Stimulated activated memory B cell treated with anti-CD40 and anti-IgM and Interleukin-4, amounts not matched to agents 10 μg/mL and 1 μg/mL and 100 μg/mL, for 72 hours (primary cell): ENCODE data around the gene RTN4RL2.
"Not testable (repeated sequence)": the region's sequence is repeated elsewhere in the genome, so short reads cannot be mapped to it uniquely, and the experiment has no call there.

Source experiments
- ATAC-seq: fragments of 150-1000 bp; cut with Tn5 transposase; 2 replicates; pipeline ENCODE4 v1.10.0; 2021
- H3K27ac Mint-ChIP-seq: one replicate; pipeline ENCODE4 v1.8.0; 2022; ENCODE audit warnings: mild to moderate bottlenecking, mixed read lengths
- H3K27me3 Mint-ChIP-seq: one replicate; pipeline ENCODE4 v1.8.0; 2022; ENCODE audit warnings: mixed read lengths
- H3K36me3 Mint-ChIP-seq: one replicate; pipeline ENCODE4 v1.8.0; 2022; ENCODE audit warnings: mixed read lengths
- H3K4me1 Mint-ChIP-seq: one replicate; pipeline ENCODE4 v1.8.0; 2022; ENCODE audit warnings: mixed read lengths
- H3K4me3 Mint-ChIP-seq: one replicate; pipeline ENCODE4 v1.8.0; 2022; ENCODE audit warnings: mild to moderate bottlenecking, moderate library complexity, mixed read lengths
- H3K9me3 Mint-ChIP-seq: one replicate; pipeline ENCODE4 v1.8.0; 2022; ENCODE audit warnings: mixed read lengths

Gene RTN4RL2

DNA sequence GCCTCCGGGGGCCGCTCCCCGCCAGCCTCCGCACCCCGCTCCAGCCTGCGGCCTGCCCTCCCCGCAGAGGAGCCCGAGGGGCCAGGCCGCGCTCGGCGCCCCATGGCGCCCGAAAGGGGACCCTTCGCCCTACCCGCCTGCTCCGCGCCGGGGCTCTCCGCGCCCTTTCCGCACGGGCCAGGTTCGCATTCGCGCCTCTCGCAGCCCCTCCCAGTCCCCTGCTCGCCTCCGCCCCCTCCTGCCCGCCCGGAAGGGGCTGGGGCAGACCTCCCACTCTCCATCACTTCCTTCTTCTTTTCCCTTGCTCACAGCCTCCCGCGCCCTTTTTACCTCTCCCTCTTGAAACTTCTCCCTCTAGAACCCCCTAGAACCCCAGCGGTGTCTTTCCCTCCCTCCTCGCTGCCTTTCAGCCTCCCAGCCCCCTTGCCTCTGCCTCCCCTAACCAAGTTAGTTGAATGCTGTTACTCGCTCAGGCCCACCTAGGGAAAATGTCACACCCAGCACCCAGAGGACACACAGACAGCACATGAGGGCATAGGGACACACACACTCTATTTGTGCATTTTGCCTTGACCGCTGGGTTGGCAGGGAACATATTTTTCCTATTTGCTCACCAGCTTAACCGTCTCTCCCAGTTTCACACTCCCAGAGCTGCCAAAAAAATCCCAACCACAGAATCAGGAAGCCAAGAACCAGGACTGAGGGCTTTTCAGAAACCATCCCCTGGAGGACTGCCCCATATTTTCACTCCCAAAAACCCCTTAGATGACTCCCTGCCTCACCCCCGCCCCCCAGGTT lies 33.2 kb upstream of the RTN4RL2 start, which contains the start of gene SLC43A3:
TSS of gene SLC43A3 (minus strand) at position 193 of the 798 bp plus-strand sequence. CDS start 949 bp downstream, outside the sequence.
- Mint-ChIP-seq H3K27ac (peak within 1 kb of the TSS; percentile 91), H3K9me3 (no peaks in the 10 kb centered on the region), H3K4me1 (peaks cover 57% of the 10 kb centered on the region), H3K36me3 (peaks cover 28% of the 10 kb centered on the region), H3K27me3 (no peaks in the 10 kb centered on the region), H3K4me3 (peak within 1 kb of the TSS; percentile 93)
- peak; percentile 82 for ATAC-seq

DNA sequence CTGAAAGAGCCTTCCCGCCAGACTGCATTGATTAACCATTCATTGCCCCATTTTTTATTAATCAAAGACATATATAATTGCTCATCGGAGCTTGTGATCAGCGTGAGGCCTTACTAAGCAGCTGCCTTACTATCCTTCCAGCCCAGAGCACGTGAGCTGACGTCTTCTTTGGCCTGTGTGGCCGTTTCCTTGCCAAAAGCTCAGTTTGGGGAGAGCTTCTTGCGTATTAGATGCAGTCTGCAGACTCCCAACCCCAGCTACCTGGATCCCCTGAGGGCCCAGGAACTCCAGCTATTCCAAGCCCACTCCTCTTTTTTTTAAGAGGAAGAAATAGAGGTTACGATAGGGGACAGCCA lies 32.6 kb upstream of the RTN4RL2 start:
- H3K4me1 Mint-ChIP-seq: peaks cover 60% of the 10 kb centered on the region
- peak overlapping the region; percentile 91 for H3K27ac Mint-ChIP-seq
- ATAC-seq: no peak
- H3K4me3 Mint-ChIP-seq: peak overlapping the region; percentile 93
- H3K9me3 Mint-ChIP-seq: no peaks in the 10 kb centered on the region
- H3K27me3 Mint-ChIP-seq: no peaks in the 10 kb centered on the region
- H3K36me3 Mint-ChIP-seq: peaks cover 23% of the 10 kb centered on the region

DNA sequence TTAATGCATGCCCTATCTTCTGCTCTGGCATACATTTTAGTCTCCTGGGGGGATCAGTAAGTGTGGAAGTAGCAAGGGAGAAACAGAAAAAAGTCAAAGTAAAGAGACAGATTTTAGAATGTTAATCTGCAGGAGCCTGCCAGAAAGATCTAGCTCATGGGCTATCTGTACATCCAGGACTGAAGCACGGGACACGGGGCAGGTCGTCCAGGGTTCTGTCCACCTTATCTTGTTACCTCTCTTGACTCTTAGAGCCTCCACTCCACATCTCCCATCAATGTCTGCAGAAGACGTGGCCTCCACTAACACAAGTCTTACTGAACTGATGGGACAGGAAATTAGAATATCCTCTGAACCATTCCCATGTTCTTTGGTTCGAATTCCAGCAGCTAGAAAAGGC lies 31.7 kb upstream of the RTN4RL2 start:
- no peak overlapping the region for H3K27ac Mint-ChIP-seq

DNA sequence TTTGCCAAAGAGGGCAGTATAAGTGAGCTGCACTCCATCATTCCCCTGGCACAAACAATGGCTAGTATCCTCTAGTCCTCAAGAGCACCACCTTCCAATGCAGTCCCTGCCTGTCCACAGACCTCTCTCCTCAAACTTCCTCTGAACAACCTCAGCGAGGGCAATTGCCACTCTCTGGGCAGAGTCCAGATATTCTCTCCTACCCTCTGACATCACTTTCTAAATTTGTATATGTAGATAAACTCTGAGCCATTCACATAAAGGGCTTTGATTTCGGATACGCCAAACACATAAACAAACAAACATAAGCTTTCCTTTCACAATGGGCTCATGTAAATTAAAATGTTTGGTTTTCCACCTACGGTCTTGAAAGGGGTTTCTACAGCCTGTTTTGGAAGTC lies 30.4 kb upstream of the RTN4RL2 start:
- no peak overlapping the region for H3K4me3 Mint-ChIP-seq
- H3K9me3 Mint-ChIP-seq: no peaks in the 10 kb centered on the region
- H3K4me1 Mint-ChIP-seq: peaks cover 38% of the 10 kb centered on the region
- no peak for ATAC-seq
- H3K27me3 Mint-ChIP-seq: no peaks in the 10 kb centered on the region
- H3K36me3 Mint-ChIP-seq: peaks cover 2% of the 10 kb centered on the region
- no peak overlapping the region for H3K27ac Mint-ChIP-seq

More for the DNA sequence above, 31.7 kb upstream of the RTN4RL2 start:
- Mint-ChIP-seq H3K4me1 (peaks cover 51% of the 10 kb centered on the region), H3K9me3 (no peaks in the 10 kb centered on the region), H3K4me3 (no peak overlapping the region), H3K27me3 (no peaks in the 10 kb centered on the region), H3K36me3 (peaks cover 13% of the 10 kb centered on the region)
- ATAC-seq: no peak

DNA sequence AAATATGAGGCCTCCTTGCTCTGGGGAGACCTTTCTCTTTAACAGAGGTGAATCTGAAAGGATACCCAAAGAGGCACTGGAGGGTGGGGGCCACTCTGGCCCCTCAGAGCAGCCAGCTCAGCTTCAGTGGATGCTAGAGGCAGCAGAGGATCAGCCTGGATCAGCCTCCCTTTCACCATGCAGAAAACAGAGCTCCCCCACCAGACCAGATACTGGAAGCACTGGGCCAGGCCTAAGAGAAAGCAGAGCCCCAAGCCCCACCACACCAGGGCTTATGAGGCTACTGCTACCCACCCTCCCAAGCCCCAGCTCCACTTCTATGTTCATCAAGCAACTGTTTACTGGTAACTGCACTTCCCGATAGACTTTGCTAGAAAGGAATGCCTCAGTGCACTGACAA lies 29.4 kb upstream of the RTN4RL2 start:
- Mint-ChIP-seq H3K27ac (no peak overlapping the region), H3K27me3 (no peaks in the 10 kb centered on the region)

DNA sequence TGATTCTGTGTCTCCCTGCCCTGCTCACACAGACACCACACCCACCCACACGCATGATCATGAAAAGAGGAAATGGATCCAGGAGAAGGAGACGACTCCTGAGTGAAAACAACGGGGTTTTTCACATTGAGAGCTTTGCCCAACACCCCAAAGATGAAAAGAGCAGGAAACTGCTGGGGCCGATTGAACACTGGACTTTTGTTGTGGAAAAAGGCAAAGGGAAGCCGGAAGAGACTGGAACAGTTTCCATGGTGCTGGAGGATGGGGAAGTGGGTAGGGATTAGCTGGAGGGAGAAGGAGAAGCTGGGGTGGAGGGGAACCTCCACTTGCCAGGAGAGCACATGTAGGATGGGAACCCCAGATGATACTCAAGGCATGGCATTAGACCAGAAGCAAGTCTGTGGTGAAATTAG lies 28.2 kb upstream of the RTN4RL2 start:
- Mint-ChIP-seq H3K9me3 (no peaks in the 10 kb centered on the region), H3K36me3 (no peaks in the 10 kb centered on the region), H3K27ac (no peak overlapping the region), H3K4me1 (peaks cover 18% of the 10 kb centered on the region), H3K4me3 (no peak overlapping the region), H3K27me3 (no peaks in the 10 kb centered on the region)
- ATAC-seq: peak; percentile 13

More for the DNA sequence above, 29.4 kb upstream of the RTN4RL2 start:
- ATAC-seq: no peak
- H3K36me3 Mint-ChIP-seq: no peaks in the 10 kb centered on the region
- peaks cover 28% of the 10 kb centered on the region for H3K4me1 Mint-ChIP-seq
- no peaks in the 10 kb centered on the region for H3K9me3 Mint-ChIP-seq
- no peak overlapping the region for H3K4me3 Mint-ChIP-seq

DNA sequence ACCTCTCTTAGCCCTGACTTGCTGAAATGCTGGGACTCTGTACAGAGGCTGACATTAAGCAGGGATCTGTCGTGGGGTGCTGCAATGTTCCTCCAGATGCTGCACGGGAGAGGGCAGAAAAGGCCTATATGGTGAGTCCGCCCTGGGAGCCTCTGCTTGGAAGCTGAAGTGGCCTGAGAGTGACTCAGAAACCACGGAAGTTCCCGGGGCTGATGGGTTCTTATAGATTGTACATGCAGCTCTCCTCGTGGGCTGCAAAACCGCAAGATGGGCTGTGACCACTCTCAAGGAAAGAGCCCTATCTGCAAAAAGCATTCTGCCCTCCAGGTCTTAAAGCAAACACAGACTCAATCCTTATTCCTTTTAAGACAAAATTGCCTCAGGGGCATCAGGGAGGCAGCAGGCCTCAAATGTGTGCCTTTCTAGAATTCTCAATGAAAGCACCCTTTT lies 27.6 kb upstream of the RTN4RL2 start:
- Mint-ChIP-seq H3K27ac (no peak overlapping the region), H3K4me1 (peaks cover 12% of the 10 kb centered on the region), H3K9me3 (no peaks in the 10 kb centered on the region), H3K36me3 (no peaks in the 10 kb centered on the region), H3K4me3 (no peak overlapping the region), H3K27me3 (no peaks in the 10 kb centered on the region)
- ATAC-seq: peak; percentile 35

DNA sequence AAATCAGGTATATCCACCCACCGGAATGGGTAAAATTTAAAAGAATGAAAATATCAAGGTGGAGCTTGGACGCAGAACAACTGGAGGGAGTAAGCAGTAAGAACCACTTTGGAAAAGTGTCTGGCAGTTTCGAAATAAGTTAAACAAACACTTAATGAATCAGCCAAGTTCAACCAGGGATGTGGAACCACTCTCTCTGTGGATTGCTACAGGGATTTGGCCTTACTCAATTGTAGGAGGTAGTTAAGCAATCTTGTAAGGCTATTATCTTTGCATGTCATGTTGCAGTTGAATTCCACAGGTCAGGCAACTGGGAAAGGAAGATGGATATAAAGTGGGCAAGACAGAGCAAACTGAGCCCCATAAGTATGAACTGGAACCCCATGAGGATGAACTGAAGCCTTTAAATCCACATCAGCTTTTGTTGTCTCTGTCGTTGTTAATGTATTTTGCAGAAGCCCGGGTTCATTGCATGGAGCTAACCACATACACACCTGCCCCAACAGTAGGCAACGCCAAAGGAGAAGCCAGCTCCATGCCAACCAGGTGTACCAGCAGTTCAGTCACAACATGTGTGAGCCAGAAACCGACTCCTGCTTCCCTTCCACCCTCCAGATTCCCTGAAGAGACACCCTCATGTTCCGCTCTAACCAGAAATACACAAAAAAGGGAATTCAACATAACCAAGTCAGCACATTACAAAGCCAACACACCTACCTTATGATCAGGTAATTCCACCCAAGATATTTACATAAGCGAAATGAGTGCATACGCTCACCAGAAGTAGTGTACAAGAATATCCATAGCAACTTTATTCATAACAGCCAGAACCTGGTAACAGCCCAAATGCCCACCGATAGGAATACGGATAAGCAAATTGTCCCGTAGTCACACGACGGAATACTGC lies 25.4 kb upstream of the RTN4RL2 start:
- no peak overlapping the region for H3K4me3 Mint-ChIP-seq
- no peaks in the 10 kb centered on the region for H3K36me3 Mint-ChIP-seq
- peaks cover 10% of the 10 kb centered on the region for H3K4me1 Mint-ChIP-seq
- no peaks in the 10 kb centered on the region for H3K27me3 Mint-ChIP-seq
- no peaks in the 10 kb centered on the region for H3K9me3 Mint-ChIP-seq
- H3K27ac Mint-ChIP-seq: no peak overlapping the region
- no peak for ATAC-seq

DNA sequence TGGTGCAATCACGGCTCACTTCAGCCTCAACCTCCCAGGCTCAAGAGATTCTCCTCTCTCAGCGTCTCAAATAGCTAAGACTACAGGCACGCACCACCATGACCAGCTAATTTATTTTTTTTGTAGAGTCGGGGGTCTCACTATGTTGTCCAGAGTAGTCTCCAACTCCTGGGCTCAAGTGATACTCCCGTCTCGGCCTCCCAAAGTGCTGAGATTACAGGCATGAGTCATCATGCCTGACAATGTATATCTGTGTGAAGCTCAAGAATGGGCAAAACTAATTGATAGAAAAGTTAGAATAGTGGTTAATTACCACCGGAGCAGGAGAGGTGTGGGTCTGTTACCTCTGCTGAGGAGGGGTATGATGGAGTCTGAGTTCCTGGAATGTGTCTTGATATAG lies 24.3 kb upstream of the RTN4RL2 start:
- Mint-ChIP-seq H3K27ac (no peak overlapping the region), H3K9me3 (no peaks in the 10 kb centered on the region), H3K27me3 (peaks cover 6% of the 10 kb centered on the region), H3K36me3 (no peaks in the 10 kb centered on the region), H3K4me3 (no peak overlapping the region), H3K4me1 (peaks cover 10% of the 10 kb centered on the region)
- no peak for ATAC-seq

DNA sequence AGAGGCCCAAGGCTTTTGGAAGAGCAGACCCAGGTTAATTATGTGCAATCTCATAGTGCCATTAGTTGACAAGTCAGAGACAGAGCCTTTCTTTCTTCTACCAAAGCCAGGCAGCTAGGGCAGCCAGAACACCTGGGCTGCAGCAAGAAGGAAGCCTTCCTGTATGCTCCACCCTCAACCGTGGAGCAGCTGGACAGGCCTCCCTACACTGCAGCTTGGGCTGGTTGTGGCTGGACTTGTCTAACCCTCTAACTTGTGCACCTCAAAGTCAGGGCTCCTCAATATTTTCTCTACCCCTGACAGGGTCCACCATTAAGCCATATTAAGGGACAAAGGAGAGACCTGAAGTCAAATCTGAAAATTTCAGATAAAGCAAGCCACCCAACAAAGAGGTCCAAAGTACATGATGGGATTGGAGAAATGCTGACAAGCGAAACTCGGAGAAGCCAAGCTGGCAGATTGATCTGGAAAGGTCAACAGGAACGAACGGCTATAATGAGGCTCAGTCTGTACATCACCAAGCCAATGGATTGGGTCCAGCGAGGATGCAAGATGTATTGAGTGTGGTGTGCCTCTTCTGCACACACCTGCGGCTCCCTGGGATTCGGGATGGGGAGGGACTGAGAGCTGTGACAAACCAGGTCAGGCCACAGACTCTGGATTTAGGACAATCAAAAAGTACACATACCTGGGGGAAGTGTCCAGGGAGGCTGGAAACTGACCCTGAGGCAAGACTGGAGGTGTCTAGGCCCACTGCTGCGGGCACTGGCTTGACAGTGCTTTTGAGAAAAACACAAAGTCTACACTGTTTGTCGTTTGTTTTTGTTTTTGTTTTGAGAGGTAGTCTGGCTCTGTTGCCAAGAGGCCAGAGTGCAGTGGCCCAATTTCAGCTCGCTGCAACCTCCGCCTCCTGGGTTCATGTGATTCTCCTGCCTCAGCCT lies 21.7 kb upstream of the RTN4RL2 start:
- ATAC-seq: no peak
- no peaks in the 10 kb centered on the region for H3K9me3 Mint-ChIP-seq
- peaks cover 10% of the 10 kb centered on the region for H3K27me3 Mint-ChIP-seq
- H3K27ac Mint-ChIP-seq: no peak overlapping the region
- H3K4me3 Mint-ChIP-seq: no peak overlapping the region
- no peaks in the 10 kb centered on the region for H3K4me1 Mint-ChIP-seq
- no peaks in the 10 kb centered on the region for H3K36me3 Mint-ChIP-seq

DNA sequence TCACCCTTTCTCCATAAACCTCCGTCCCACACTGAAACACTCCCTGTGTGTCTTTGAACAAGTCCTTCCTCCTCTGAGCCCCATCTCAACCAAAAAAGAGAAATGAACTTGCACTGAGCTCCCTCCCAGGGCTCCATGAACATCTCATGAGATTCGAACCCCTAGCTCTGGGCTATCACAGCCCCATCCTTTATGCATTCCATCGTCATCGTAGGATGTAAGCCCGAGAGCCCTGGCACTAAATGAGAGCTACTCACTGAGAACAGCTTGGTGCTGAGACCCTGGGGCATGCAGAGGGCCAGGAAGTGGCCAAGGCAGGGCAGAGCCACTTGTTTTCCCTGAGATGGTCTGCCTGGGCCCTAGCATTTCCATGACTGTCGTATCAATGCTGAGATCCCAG lies 20.5 kb upstream of the RTN4RL2 start:
- Mint-ChIP-seq H3K36me3 (no peaks in the 10 kb centered on the region), H3K9me3 (no peaks in the 10 kb centered on the region), H3K27me3 (peaks cover 14% of the 10 kb centered on the region), H3K27ac (no peak overlapping the region), H3K4me3 (no peak overlapping the region), H3K4me1 (no peaks in the 10 kb centered on the region)
- no peak for ATAC-seq

DNA sequence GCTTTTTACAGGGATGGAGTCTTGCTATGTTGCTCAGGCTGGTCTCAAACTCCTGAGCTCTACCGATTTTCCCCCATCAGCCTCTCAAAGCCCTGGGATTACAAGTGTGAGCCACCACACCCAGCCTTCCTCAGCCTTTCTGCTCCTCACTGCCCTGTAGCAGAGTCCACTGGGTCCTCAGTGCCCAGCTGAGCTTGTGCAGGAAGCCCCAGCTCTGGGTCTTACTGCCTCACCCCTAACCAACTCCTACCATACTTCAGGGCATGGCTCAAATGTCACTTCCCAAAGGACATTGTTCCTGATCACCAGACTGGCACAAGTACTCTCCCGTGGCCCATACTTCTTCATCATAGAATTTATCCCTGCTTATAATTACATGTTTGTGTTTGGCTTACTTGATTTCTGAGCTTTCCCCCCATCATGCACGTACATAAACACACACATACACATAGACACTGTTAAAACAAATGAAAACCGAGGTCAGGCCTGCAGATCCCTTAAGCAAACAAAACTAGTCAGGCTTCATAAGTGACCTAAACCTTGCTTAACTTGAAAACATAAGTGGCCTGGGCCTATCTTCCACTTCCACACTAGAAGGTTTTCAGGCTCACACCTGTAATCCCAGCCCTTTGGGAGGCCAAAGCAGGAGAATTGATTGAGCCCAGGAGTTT lies 19.4 kb upstream of the RTN4RL2 start:
- H3K27me3 Mint-ChIP-seq: peaks cover 25% of the 10 kb centered on the region
- H3K36me3 Mint-ChIP-seq: no peaks in the 10 kb centered on the region
- no peaks in the 10 kb centered on the region for H3K9me3 Mint-ChIP-seq
- no peak for ATAC-seq
- no peaks in the 10 kb centered on the region for H3K4me1 Mint-ChIP-seq
- no peak overlapping the region for H3K4me3 Mint-ChIP-seq
- no peak overlapping the region for H3K27ac Mint-ChIP-seq

DNA sequence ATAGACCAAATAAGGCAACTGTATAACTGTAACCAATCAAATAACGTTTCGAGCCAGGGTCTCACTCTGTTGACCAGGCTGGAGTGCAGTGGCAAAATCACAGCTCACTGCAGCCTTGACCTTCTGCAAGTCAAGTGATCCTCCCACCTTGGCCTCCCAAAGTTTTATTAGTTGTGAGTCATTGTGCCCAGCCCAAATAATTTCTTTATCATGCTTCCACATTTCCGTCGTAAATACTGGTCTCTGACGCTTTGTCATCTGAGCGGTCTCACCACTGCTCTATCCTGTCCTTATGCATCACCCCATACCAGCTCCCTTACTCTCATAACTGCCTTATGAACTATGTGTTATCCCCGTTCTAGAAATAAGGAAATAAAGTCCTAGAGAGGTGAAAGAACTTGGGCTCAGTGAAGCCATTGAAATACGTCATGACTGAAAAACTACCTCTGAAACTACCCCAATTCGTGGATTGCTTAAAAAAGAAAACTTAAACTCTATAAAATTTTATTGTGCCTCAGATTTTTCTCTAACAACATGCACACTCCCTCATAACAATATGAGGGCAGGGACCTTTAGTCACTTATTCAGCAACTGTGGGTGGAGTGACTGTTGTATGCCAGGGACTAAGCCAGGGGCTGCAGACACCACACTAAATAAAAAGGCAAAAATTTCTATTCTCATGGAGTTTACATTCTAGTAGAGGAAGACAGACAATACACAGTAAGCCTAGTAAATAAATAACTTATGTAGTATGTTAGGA lies 15.8 kb upstream of the RTN4RL2 start:
- Mint-ChIP-seq H3K9me3 (no peaks in the 10 kb centered on the region), H3K4me1 (no peaks in the 10 kb centered on the region), H3K36me3 (no peaks in the 10 kb centered on the region), H3K4me3 (no peak overlapping the region), H3K27me3 (peaks cover 56% of the 10 kb centered on the region), H3K27ac (no peak overlapping the region)
- ATAC-seq: no peak

DNA sequence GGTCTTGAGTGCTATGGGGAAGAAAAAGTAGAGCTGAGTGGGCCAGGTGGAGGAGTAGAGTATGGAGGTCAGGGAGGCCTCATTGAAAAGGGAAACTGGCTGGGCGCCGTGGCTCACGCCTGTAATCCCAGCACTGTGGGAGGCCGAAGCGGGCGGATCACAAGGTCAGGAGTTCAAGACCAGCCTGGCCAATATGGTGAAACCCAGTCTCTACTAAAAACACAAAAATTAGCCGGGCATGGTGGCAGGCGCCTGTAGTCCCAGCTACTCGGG lies 15.3 kb upstream of the RTN4RL2 start:
- H3K27ac Mint-ChIP-seq, H3K4me3 Mint-ChIP-seq, H3K9me3 Mint-ChIP-seq, H3K4me1 Mint-ChIP-seq, H3K36me3 Mint-ChIP-seq, ATAC-seq: not testable (repeated sequence)
- H3K27me3 Mint-ChIP-seq: peaks cover 62% of the 10 kb centered on the region
